ENCODE data around the gene ODAD3. TPM values are rescaled to one million over a fixed set of nuclear protein-coding genes. Genes with fewer than 3 reads are reported as not detected.

ODAD3 gene
- total and polyA plus RNA-seq, 2 experiments from 2014 or later = 0.44 to 0.54 TPM

GRCh38 chr19:11481534-11482383 is 46.8 kb upstream of the ODAD3 start:
- TF ChIP-seq EZH2phosphoT487 (IDR thresholded peaks at IDR 0.05; ENCODE audit: insufficient read depth, low read depth) = peak; percentile 78
- TF ChIP-seq EZH2 (IDR thresholded peaks at IDR 0.05; ENCODE audit: insufficient read depth, poor library complexity, severe bottlenecking) = no peak
- Histone ChIP-seq H3K9ac (peak overlapping the region; percentile 57), H3K27ac (no peak overlapping the region), H4K20me1 (ENCODE audit: insufficient read depth) (no peaks in the 10 kb centered on the region), H3K4me2 (ENCODE audit: unreplicated experiment) (peak overlapping the region; percentile 68), H3K9me3 (ENCODE audit: low read depth) (no peaks in the 10 kb centered on the region), H3K4me3 (peak overlapping the region; percentile 63), H3K79me2 (ENCODE audit: insufficient read depth) (no peaks in the 10 kb centered on the region), H3K4me1 (ENCODE audit: insufficient read depth) (no peaks in the 10 kb centered on the region), H2AFZ (peak overlapping the region; percentile 65), H3K9me2 (ENCODE audit: insufficient read depth) (no peaks in the 10 kb centered on the region), H3K36me3 (ENCODE audit: low read depth) (no peaks in the 10 kb centered on the region), H3F3A (ENCODE audit: insufficient read depth) (no peaks in the 10 kb centered on the region), H3K27me3 (replicated peaks; ENCODE audit: insufficient read depth) (peaks cover 25% of the 10 kb centered on the region)
- DNase-seq = peak; percentile 89
- in situ Hi-C loops (cut with MboI) = no loop called here
- 5 to 7% methylated on average over 43 to 50 of the region's 50 CpGs for WGBS, 2 experiments (ENCODE audit: low coverage in 1 of 2, low lambda C conversion rate in 2 of 2, missing lambda C conversion rate in 2 of 2)

- Histone ChIP-seq H3K4me2 (ENCODE audit: unreplicated experiment) (peak within 1 kb of the TSS; percentile 10), H3K79me2 (ENCODE audit: insufficient read depth) (no peaks in the 10 kb centered on the region), H3K27ac (no peak within 1 kb of the TSS), H4K20me1 (ENCODE audit: insufficient read depth) (no peaks in the 10 kb centered on the region), H3K36me3 (ENCODE audit: low read depth) (no peaks in the 10 kb centered on the region), H3K4me1 (ENCODE audit: insufficient read depth) (no peaks in the 10 kb centered on the region), H3F3A (ENCODE audit: insufficient read depth) (no peaks in the 10 kb centered on the region), H3K27me3 (replicated peaks; ENCODE audit: insufficient read depth) (peaks cover 25% of the 10 kb centered on the region), H3K9me2 (ENCODE audit: insufficient read depth) (no peaks in the 10 kb centered on the region), H2AFZ (no peak within 1 kb of the TSS), H3K9ac (no peak within 1 kb of the TSS), H3K9me3 (ENCODE audit: low read depth) (no peaks in the 10 kb centered on the region), H3K4me3 (no peak within 1 kb of the TSS)
- no peak for DNase-seq
- peak; percentile 82 for TF ChIP-seq EZH2 (IDR thresholded peaks at IDR 0.05; ENCODE audit: insufficient read depth, poor library complexity, severe bottlenecking)
- TF ChIP-seq EZH2phosphoT487 (IDR thresholded peaks at IDR 0.05; ENCODE audit: insufficient read depth, low read depth) = no peak
- in situ Hi-C loops (cut with MboI) = no loop called here
- 10 to 16% methylated on average over 19 to 41 of the region's 77 CpGs for WGBS, 2 experiments (ENCODE audit: low coverage in 1 of 2, low lambda C conversion rate in 2 of 2, missing lambda C conversion rate in 2 of 2)
Observed at GRCh38 chr19:11480715-11481533, 46.0 kb upstream of the ODAD3 start, which contains the start of gene ELAVL3. Gene ELAVL3 (minus strand): TSS chr19:11481046. CDS start chr19:11480608, 438 bp downstream.

GRCh38 chr19:11479898-11480714 is 45.2 kb upstream of the ODAD3 start:
- no peak overlapping the region for H3K4me3 ChIP-seq
- H3K36me3 ChIP-seq (ENCODE audit: low read depth) = no peaks in the 10 kb centered on the region
- no peak overlapping the region for H3K9ac ChIP-seq
- no peak overlapping the region for H2AFZ ChIP-seq
- no peaks in the 10 kb centered on the region for H3K4me1 ChIP-seq (ENCODE audit: insufficient read depth)
- WGBS, 2 experiments (ENCODE audit: low coverage in 1 of 2, low lambda C conversion rate in 2 of 2, missing lambda C conversion rate in 2 of 2) = 4 to 5% methylated on average over 38 to 68 of the region's 86 CpGs
- H3K9me3 ChIP-seq (ENCODE audit: low read depth) = no peaks in the 10 kb centered on the region
- no peaks in the 10 kb centered on the region for H3F3A ChIP-seq (ENCODE audit: insufficient read depth)
- no peak overlapping the region for H3K4me2 ChIP-seq (ENCODE audit: unreplicated experiment)
- TF ChIP-seq EZH2phosphoT487 (IDR thresholded peaks at IDR 0.05; ENCODE audit: insufficient read depth, low read depth) (0 out of 2 replicates have a peak, but pooled peaks have one; percentile 14), EZH2 (IDR thresholded peaks at IDR 0.05; ENCODE audit: insufficient read depth, poor library complexity, severe bottlenecking) (no peak)
- no peaks in the 10 kb centered on the region for H4K20me1 ChIP-seq (ENCODE audit: insufficient read depth)
- in situ Hi-C loops (cut with MboI) = no loop called here
- no peaks in the 10 kb centered on the region for H3K79me2 ChIP-seq (ENCODE audit: insufficient read depth)
- peaks cover 25% of the 10 kb centered on the region for H3K27me3 ChIP-seq (replicated peaks; ENCODE audit: insufficient read depth)
- DNase-seq = no peak
- H3K9me2 ChIP-seq (ENCODE audit: insufficient read depth) = no peaks in the 10 kb centered on the region
- H3K27ac ChIP-seq = no peak overlapping the region
